ENCODE data around the gene NPTX2.
"Not testable (repeated sequence)": the region's sequence is repeated elsewhere in the genome, so short reads cannot be mapped to it uniquely, and the experiment has no call there.

The NPTX2 gene, protein sequence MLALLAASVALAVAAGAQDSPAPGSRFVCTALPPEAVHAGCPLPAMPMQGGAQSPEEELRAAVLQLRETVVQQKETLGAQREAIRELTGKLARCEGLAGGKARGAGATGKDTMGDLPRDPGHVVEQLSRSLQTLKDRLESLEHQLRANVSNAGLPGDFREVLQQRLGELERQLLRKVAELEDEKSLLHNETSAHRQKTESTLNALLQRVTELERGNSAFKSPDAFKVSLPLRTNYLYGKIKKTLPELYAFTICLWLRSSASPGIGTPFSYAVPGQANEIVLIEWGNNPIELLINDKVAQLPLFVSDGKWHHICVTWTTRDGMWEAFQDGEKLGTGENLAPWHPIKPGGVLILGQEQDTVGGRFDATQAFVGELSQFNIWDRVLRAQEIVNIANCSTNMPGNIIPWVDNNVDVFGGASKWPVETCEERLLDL

DNA sequence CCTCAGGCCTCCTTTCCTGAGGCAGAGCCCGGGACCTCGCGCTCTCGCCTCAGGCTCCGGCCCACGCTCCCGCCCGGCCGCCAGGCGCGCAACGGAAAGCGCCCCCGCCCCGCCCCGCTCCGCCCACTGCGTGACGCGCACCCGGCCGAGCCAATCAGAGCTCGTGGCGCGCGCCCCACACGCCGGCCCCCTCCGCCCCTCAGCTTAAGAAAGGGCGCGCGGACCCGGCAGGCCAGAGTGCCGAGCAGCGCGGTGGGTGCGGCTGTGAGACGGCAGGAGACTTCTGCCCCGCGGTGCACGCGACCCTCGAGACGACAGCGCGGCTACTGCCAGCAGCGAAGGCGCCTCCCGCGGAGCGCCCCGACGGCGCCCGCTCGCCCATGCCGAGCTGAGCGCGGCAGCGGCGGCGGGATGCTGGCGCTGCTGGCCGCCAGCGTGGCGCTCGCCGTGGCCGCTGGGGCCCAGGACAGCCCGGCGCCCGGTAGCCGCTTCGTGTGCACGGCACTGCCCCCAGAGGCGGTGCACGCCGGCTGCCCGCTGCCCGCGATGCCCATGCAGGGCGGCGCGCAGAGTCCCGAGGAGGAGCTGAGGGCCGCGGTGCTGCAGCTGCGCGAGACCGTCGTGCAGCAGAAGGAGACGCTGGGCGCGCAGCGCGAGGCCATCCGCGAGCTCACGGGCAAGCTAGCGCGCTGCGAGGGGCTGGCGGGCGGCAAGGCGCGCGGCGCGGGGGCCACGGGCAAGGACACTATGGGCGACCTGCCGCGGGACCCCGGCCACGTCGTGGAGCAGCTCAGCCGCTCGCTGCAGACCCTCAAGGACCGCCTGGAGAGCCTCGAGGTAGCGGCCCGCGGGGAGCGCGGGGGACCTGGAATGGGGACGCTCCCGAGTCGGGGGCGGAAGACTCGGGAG, at the start of gene NPTX2:
NPTX2 (plus strand) TSS at position 235 of the 909 bp plus-strand sequence; CDS start at position 412, 177 bp downstream.
- no peak for DNase-seq

- no peak for DNase-seq
Observed at GRCh38 chr7:98567991-98568390, 49.1 kb upstream of the NPTX2 start.

- DNase-seq, result no peak
Observed at GRCh38 chr7:98568891-98569290, 48.2 kb upstream of the NPTX2 start.

- no peak for DNase-seq
Observed at GRCh38 chr7:98569691-98570337, 47.3 kb upstream of the NPTX2 start.

DNA sequence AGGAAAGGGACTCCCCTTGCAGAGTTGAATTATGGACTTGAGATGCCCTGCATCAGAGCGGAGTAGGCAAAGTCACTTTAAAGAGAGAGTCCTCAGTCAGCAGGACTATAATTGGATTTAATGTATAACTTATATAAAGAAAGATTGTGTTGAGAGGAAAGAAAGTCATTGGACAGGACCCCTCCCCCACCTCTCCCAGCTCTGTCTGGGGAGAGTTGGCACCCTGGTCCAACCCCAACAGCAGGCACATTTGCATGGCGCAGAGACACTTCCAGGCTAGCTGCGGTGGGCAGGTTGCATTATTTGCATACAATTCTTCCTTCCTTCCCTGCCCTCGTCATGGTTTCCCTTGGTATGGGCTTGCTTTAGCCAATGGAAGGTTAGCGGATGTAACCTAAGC, 46.1 kb upstream of the NPTX2 start:
- no peak for DNase-seq

GRCh38 chr7:98571986-98572385, 45.1 kb upstream of the NPTX2 start:
- no peak for DNase-seq

GRCh38 chr7:98572716-98573115, 44.4 kb upstream of the NPTX2 start:
- DNase-seq, result not testable (repeated sequence)

GRCh38 chr7:98573816-98574215, 43.3 kb upstream of the NPTX2 start:
- DNase-seq, result no peak

DNA sequence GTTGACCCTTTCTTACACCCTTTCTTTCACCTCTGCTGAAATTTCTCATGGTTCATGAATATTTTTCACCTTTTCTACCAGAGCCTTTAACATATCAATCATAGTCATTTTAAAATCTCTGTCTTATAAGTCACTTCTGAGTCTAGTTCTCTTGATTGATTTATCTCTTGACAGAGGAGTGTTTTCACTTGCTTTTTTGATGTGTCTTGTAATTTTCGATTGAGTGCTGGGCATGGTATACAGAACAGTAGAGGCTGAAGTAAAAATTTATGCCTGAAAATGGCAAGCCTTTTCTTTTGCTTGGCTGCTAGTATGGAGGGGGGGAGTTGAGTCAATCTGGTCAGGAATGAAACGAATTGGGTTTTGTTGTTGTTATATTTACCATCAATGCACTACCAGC, 41.2 kb upstream of the NPTX2 start:
- DNase-seq, result no peak

GRCh38 chr7:98584830-98585229, 32.3 kb upstream of the NPTX2 start:
- DNase-seq, result no peak

GRCh38 chr7:98591926-98592325, 25.2 kb upstream of the NPTX2 start:
- DNase-seq, result no peak

DNA sequence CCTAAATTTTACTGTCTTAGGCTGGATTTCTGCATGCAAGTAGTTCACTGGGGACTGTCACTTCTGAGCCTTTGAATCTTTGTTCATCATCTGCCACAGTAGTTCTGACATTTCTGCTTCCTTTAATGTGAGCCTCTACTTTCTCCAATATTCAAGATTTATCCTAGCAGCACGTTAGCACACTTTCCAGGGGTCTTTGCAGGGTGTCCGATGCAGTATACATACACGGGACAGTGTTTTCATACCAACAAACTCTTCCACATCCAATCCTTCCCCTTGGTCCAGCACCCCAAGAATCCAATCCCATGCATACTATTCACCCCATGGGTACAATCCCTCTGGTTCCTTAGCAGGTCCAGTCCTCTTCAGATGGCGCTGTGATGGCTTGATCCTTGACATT, 22.7 kb upstream of the NPTX2 start:
- no peak for DNase-seq

- no peak for DNase-seq
Observed at GRCh38 chr7:98594787-98595186, 22.3 kb upstream of the NPTX2 start.

- no peak for DNase-seq
Observed at GRCh38 chr7:98598846-98599615, 18.1 kb upstream of the NPTX2 start.

- DNase-seq, result no peak
Observed at GRCh38 chr7:98599886-98600285, 17.2 kb upstream of the NPTX2 start.

- DNase-seq, result no peak
Observed at GRCh38 chr7:98602755-98603398, 14.2 kb upstream of the NPTX2 start.

DNA sequence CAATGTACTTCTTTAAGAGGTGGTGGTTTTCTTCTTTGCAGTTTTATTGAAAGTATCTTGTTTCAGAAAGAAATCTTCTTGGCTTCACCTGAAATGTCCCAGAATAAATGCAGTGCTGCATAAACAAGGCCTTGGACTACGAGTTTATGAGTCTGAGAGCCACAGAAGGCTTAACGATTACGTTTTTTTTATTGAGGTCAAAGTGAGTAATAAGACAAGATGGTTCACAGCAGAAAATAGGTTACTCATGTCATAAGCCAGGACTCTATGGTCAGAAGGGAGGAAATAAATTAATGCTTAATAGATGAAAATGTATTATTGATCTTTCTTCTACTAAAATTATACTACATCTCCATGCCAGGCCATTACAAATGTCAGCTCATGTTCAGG, 13.7 kb upstream of the NPTX2 start:
- DNase-seq, result no peak

GRCh38 chr7:98613601-98614425, 3.3 kb upstream of the NPTX2 start:
- no peak for DNase-seq

GRCh38 chr7:98616381-98617050, 569 bp upstream of the NPTX2 start:
- no peak for DNase-seq

DNA sequence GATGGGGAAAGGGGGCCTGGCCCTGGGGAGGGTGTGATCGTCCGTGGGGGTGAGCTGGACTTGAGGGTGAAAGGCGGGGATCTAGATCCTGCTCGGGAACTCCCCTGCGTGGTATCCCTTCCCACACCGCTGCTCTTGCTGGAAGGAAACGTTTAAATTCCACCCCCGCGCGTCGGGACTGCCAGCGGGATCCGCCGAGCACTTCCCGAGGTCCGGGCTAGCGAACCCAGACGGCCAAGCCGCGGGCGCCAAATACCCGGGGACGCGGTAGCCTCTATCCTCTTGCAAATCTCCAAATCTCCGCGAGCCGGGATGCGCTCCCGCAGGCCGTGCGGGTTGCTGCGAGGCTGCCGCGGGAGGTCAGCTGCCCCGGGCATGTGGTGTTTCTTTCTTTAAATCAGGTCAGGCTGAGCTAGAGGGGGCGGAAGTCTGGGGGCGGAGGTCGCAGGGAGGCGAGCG, 904 bp downstream of the NPTX2 start:
- no peak for DNase-seq
